Measurements from ENCODE around the gene SHD.
"Not testable (repeated sequence)": the region's sequence is repeated elsewhere in the genome, so short reads cannot be mapped to it uniquely, and the experiment has no call there.

Gene SHD

GRCh38 chr19:4278419-4279266, at the start of gene SHD:
Gene SHD, plus strand, starts transcription at chr19:4279266. Its CDS starts 798 bp downstream, at chr19:4280064.
- TF ChIP-seq TCF4 (CRISPR knock-in tag; IDR thresholded peaks at IDR 0.05; ENCODE audit: borderline replicate concordance) (peak; percentile 45; the same call in 1 of the 2 replicates), RARB (CRISPR knock-in tag; IDR thresholded peaks at IDR 0.05) (no peak)
- ATAC-seq = peak; percentile 61

GRCh38 chr19:4230237-4230636, 48.8 kb upstream of the SHD start:
- ATAC-seq = not testable (repeated sequence)

GRCh38 chr19:4231521-4231920, 47.5 kb upstream of the SHD start:
- ATAC-seq = not testable (repeated sequence)

- not testable (repeated sequence) for ATAC-seq
Measured at GRCh38 chr19:4232139-4232538, 46.9 kb upstream of the SHD start.

GRCh38 chr19:4232614-4233281, 46.3 kb upstream of the SHD start:
- peak; percentile 56 for ATAC-seq
- TF ChIP-seq ISL1 (CRISPR knock-in tag; IDR thresholded peaks at IDR 0.05) = no peak
- TF ChIP-seq CSDC2 (CRISPR knock-in tag; IDR thresholded peaks at IDR 0.05) = no peak
- no peak for TF ChIP-seq OSR1 (CRISPR knock-in tag; IDR thresholded peaks at IDR 0.05)
- TF ChIP-seq GLIS3 (CRISPR knock-in tag; IDR thresholded peaks at IDR 0.05) = no peak
- no peak for TF ChIP-seq CREB5 (CRISPR knock-in tag; IDR thresholded peaks at IDR 0.05; ENCODE audit: low read depth)

- no peak for TF ChIP-seq PATZ1 (CRISPR knock-in tag; IDR thresholded peaks at IDR 0.05; ENCODE audit: borderline replicate concordance)
- 0 out of 2 replicates have a peak, but pooled peaks have one; percentile 57 for TF ChIP-seq GLIS3 (CRISPR knock-in tag; IDR thresholded peaks at IDR 0.05)
- no peak for TF ChIP-seq CSDC2 (CRISPR knock-in tag; IDR thresholded peaks at IDR 0.05)
- peak; percentile 77 for ATAC-seq
Measured at GRCh38 chr19:4233282-4233853, 45.7 kb upstream of the SHD start.

GRCh38 chr19:4234142-4234861, 44.8 kb upstream of the SHD start:
- ATAC-seq = no peak
- no peak for TF ChIP-seq CSRNP3 (CRISPR knock-in tag; IDR thresholded peaks at IDR 0.05)

- ATAC-seq = no peak
- TF ChIP-seq CREB5 (CRISPR knock-in tag; IDR thresholded peaks at IDR 0.05; ENCODE audit: low read depth) (no peak), BACH2 (CRISPR knock-in tag; IDR thresholded peaks at IDR 0.05; ENCODE audit: borderline replicate concordance) (no peak), ZFP30 (CRISPR knock-in tag; IDR thresholded peaks at IDR 0.05) (no peak), TCF4 (CRISPR knock-in tag; IDR thresholded peaks at IDR 0.05; ENCODE audit: borderline replicate concordance) (no peak), ARNTL (CRISPR knock-in tag; IDR thresholded peaks at IDR 0.05; ENCODE audit: borderline replicate concordance, low read depth) (no peak), POU6F1 (CRISPR knock-in tag; IDR thresholded peaks at IDR 0.05; ENCODE audit: borderline replicate concordance, low read depth) (no peak), ESRRG (CRISPR knock-in tag; IDR thresholded peaks at IDR 0.05) (no peak), ZFP3 (CRISPR knock-in tag; IDR thresholded peaks at IDR 0.05) (no peak), RARB (CRISPR knock-in tag; IDR thresholded peaks at IDR 0.05) (no peak)
Measured at GRCh38 chr19:4234862-4235201, 44.2 kb upstream of the SHD start.
